ENCODE data around the gene MBTPS2.

GRCh38 chrX:21800344-21800770, 39.1 kb upstream of the MBTPS2 start:
- no peak for TF ChIP-seq CTCF (conservative IDR thresholded peaks at IDR 0.05; ENCODE audit: low read length)
- no peak for TF ChIP-seq EZH2phosphoT487 (IDR thresholded peaks at IDR 0.05; ENCODE audit: borderline replicate concordance, low read depth, low read length)

Data from OCI-LY7 (cell line).